NCI-H69 (cell line): ENCODE data around the gene GDF9.
"Not testable (repeated sequence)": the region's sequence is repeated elsewhere in the genome, so short reads cannot be mapped to it uniquely, and the experiment has no call there.

Source experiments
- DNase-seq: peaks from one replicate; lab custom pipeline; 2025; lab: John Stamatoyannopoulos, UW

Gene GDF9

DNA sequence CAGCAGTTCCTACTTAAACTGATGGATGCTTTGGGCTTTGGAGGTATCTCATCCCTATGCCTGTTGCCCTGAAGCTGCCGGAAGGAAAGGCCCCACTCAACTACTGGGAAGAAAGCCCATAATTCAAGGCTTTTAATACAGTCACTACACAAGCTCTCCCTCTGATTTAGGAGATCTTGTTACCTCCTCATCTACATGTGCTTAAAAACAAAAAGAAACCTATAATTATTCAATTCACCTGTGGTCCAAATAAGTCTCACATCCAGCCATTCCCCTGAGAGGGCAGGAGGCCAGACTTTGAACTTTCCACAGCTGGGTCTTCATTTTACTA lies 6.5 kb upstream of the GDF9 start:
- peak; percentile 78 for DNase-seq

DNA sequence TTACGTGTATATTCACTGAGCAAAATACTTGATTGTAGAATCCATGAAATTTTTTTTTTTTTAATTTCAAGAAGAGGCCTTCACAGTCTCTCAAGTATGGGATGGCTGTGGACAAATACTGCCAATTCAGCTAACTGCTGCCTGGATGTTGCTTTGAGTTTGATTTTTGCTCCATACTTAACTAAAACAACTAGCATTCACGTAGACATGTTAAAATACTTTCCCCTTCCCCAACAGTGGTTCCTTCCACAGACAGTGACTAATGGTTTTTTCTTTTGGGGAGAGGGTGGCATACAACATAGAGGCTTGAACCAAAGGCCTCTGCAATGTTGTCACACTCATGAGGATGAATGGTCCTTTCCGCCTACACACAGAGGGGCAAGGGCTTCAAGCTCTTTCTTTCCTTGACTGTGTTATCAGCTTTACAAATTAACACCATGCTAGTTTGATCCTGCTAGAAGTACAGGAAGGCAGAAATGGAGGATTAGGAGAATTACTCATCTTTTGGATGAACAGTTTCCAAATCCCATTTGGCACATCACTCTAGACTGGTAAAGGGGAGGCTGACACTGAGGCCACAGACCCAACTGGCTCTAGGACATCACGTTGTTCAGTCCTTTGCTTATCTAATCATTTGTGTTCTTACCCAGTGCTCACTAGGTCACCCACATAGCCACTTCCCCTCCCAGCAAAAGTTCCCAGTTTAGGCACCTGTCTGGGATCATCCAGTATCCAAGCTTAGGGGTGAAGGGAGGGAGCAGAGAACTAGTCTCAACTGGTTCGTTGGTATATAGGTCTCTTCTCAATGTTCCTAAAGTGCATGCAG lies 5.4 kb upstream of the GDF9 start:
- no peak for DNase-seq

DNA sequence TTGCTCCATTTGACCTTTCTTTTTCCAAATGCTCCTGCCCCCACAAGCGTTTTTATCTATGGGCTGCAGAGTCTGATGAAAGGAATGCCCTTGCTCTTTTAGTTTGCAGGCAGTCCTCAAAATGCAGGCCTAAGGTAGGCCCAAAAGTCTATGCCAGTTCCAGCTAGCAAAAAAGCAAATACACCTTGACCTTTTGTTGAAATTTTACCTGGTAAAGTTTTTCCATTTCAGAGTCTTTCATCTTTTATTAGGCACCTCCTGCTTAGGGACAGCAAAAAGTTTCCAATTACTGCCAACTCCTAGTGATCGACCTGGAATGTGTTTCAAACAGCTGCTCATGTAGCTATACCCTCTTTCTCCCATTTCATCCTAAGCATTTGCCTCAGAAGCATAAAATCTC lies 4.5 kb upstream of the GDF9 start:
- no peak for DNase-seq

DNA sequence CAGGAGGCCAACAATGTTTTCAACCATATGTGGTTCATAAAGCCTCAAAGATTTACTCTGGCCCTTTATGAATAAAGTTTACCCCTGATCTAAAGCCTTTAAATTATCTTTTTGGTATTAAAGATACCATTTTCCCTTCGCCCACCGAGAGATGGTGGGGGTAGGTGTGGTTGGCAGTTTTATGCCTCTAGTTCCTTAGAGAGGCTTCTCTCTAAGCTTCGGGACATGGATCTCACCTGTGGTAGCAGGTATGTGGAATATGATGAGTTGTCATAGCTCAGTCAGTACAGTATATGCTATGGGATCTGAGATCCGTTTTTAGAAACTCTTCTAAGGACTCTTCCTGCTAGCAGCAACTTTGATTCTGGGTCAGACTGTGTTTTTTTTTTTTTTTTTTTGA lies 2.5 kb upstream of the GDF9 start:
- DNase-seq = no peak

DNA sequence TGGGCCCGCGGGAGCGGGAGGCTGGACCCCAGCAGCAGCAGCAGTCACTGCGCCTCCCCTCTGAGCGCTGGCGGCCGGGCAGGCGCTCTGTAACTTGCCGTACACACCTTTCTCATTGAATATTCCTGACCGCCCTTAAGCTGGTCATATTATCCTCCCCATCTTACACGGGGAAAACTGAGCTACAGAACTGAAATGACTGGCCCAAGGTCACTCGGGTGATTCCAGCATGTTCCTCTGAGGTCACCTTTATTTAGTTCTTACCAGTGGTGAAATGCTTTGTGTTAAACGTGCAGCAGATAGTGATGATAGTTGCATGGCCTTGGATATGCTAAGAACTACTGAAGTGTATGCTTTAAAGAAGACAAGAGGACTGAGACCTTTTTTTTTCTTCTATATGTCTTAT lies 780 bp upstream of the GDF9 start:
- no peak for DNase-seq

DNA sequence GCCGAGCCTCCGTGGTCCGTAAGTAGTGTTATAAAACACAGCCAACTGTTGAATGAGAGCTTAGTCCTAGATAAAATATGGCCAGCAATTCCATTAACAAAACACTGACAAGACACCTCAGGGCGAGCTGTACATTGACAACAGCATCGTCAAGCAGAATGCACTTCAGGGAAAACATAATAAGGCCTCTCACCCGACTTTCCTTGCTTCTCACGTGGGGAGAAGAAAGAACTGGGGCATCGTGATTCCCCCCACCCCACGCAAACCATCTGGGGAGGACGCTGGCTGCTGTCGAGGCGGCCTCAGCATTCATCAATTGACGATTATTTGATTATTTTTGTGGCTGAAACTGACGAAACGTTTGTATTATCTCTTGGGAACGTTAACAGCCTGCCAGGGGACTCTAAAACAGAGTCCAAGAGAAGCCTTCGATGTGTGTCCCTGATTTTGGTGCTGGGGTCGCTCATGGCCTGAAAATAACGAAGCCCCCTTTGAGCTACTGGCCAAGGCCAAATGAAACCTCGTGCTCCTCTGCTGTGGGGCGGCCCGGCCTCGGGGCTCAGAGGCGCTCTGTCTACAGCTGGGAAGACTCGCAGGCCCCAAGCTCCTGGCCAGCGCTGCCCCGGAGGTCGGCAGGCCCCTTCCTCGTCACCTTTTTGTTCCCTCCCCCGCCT lies 464 bp downstream of the GDF9 start:
- DNase-seq = peak; percentile 32

DNA sequence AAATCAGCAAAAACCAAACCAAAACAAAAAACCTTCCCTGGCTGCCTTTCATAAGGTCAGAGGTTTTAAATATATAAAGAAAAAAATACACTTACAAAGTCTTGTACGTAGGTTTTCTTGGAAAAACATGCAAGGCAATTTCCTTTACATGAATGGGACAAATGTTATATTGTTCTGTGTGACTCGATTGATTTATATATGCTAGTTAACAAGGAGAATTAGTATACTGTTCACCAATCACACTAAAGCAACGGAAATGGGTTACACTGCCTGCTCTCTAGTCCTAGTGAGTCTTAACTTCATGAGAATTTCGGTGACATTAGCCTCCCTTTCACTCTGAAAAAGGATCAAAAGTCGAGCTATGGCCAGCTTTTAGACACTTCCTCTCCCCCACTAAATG lies 5.5 kb downstream of the GDF9 start:
- no peak for DNase-seq

DNA sequence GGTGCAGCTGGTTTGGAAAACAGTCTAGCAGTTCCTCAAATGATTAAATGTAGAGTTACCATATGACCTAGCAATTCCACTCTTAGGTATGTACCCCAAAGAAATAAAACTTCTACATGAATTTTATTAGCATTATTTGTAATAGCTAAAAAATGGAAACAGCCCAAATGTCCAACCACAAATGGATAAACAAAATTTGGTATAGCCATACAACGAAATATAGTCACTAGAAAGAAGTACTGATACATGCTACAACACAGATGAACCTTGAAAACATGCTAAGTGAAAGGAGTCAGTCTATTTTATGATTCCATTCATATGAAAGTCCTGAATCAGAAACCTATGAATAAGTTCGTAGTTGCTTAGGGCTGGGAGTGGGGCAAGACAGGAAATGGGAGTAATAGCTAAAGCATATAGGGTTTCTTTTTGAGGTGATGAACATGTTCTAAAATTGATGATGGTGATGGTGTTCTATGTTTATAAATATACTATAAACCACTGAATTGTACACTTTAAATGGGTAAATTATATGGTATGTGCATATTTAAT lies 6.3 kb downstream of the GDF9 start:
- no peak for DNase-seq

DNA sequence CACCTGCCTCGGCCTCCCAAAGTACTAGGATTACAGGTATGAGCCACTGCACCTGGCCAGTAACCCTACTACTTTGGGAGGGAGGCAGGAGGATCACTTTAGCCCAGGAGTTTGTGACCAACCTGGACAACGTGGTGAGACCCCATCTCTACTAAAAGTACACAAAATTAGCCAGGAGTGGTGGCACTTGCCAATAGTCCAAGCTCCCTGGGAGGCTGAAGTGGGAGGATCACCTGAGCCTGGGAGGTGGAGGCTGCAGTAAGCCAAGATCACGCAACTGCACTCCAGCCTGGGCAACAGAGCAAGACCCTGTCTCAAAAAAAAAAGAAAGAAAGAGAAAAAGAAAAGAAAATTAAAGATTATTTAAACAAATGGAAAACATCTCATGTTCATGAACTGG lies 10.3 kb downstream of the GDF9 start:
- no peak for DNase-seq

DNA sequence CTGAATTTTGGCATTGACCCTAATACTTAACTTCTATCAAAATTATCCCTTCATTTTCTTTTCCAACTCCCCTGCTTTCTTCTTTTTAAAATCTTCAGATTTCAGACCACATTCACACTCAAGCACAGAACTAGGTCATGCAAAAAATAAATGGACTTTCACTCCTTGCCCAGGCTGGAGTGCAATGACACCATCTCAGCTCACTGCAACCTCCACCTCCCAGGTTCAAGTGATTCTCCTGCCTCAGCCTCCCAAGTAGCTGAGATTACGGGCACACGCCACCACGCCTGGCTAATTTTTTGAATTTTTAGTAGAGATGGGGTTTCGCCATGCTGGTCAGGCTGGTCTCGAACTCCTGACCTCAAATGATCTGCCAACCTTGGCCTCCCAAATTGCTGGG lies 11.3 kb downstream of the GDF9 start:
- DNase-seq = not testable (repeated sequence)

DNA sequence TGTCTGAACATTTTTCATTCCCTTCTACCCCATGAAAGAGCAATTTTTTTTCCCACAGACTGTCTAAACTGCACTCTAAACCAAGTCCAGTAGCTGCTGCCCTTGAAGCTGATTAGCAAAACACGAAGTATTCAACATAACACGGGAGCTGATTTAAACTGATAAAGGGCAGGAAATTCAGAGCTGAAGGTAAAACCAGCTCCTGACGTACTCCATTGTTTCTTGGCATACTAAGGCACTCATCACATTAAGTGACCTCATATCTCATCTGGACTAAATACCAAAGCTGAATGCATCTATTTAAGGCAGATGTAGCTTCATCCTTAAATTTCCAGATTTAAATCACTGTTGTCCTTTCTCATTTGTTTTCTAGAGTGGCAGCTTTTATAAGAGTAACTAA lies 12.0 kb downstream of the GDF9 start:
- peak; percentile 9 for DNase-seq

DNA sequence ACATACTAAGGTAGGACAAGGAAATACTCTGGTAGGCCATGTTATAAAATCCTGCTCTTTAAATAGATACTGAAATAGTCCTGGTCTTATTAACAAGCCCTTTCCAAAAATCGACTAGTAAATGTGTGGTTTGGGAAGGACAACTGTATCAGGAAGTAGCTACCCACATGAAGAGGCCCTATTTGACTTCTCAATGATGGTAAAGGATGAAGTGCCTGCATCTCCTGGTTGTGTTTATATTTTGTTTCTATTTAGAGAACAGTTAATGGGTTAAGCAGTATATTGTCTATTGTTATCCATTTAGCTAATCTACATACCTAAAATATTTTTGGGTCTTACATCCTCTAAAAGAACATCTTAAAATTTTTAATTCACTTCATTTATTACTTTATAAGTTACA lies 12.5 kb downstream of the GDF9 start:
- no peak for DNase-seq

DNA sequence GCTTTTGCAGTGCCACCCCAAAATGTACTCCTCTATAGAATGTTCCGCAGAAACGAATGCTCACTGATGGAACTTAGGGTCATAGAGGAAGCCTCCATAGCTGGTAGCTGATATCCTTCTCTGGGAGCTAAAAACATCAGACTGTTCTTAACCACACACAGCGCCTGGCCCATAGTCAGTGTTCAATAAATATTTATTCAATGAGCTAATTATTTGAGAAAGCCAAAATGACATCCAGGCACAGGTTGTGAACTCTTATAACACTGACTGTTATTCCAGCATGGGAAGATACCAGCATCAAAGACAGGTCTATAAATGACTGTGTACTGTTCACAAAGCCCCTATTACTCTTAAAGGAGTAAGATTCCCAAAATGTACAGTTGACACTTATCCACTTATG lies 12.9 kb downstream of the GDF9 start:
- no peak for DNase-seq

DNA sequence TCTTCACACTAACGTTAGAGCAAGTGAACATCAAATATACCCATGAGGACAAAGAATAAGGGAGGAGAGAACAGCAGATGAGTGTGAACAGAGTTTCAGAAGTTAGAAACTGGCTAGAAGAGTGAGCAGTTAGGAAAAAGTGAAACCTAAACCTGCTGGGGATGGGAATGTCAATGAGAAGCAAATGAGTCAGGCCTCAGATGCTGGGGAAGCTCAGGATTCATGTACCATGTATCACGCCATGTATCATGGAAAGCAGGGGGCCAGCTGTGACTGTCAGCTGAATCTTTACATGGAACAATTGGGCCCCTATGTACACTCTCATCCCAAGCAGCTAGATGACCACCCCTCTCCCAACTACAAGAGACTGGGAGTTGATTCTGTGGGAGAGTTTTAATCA lies 16.2 kb downstream of the GDF9 start:
- DNase-seq = no peak

DNA sequence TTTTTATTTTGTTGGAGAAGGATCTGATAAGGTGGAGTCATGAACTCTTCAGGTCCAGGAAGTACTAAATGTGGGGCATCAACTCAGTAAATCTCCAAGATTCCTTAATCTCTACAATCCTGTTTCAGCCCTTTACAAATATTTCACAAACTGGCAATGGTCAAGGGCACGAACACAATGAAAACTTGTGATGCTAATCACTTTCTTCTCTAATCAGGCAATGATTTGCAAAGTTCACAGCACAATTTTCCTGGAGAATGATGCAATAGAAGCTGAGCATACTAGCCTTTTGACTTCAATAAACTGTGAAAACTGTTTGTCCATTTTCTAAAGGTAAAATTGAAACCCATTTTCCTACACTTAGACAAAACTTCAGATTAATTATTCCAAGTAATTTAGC lies 16.9 kb downstream of the GDF9 start:
- no peak for DNase-seq

DNA sequence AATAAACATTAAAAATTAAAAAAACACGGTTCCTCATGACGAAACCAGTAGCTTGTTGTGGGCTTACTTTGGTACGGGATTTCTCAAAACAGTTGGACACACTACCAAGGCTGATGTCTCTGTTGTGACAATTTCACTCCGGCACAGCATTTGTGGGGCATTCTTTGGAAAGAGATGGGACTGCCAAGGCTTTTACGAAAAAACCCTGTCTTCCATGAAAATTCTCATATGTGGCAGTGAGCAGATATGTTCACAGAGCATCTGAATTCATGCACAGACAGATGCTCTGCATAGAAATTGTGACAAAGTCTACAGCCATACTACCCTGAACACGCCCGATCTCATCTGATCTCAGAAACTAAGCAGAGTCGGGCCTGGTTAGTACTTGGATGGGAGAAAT lies 18.0 kb downstream of the GDF9 start:
- DNase-seq = no peak

DNA sequence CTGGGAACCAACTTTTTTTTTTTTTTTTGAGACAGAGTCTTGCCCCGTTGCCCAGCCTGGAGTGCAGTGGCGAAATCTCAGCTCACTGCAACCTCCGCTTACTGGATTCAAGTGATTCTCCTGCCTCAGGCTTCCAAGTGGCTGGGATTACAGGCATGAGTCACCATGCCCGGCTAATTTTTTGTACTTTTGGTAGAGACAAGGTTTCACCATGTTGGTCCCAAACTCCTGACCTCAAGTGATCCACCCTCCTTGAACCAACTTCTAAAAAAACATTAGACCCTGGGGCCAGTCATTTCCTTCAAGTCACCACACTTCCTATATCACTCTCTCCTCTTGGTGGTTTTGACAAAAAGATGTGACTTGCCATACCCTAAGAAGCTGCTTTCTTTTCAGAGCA lies 25.0 kb downstream of the GDF9 start:
- no peak for DNase-seq

DNA sequence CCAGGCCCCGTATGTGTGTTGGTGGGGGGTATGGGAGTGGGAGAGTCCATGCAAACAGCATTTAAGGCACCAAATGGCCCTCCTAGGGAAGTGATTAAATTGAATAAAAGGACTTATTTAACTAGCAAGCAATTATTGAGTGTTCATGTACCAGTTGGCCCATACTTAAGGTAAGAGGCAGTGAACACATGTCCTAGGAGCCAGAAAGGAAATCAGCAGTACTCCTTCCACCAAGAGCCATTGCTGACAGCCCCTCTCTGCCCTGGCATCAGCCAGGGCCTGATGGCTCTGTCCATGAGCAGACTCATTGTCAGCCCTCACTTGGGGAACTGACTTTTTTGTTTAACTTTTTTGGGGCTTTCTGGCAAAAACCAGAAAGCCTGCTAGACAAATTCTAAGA lies 25.4 kb downstream of the GDF9 start:
- DNase-seq = peak; percentile 97

DNA sequence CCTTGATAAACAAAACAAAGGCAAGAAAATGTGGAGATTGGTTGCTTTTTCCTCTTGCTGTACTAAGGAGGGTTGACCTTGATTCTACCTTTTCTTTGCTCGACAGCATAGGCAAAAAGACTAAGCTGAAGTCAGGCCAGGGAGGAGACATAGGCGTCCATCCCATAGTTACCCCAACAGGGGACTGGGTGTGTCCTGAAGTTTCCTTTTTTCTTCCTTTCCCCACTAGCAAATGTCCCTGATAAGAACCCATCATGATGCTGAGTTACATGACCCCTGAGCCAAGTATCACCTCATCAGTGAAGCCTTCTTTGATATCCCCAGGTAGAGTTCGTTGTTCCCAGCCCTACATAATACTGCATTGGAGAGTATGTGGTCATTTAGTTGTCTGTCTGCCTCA lies 26.0 kb downstream of the GDF9 start:
- DNase-seq = no peak

DNA sequence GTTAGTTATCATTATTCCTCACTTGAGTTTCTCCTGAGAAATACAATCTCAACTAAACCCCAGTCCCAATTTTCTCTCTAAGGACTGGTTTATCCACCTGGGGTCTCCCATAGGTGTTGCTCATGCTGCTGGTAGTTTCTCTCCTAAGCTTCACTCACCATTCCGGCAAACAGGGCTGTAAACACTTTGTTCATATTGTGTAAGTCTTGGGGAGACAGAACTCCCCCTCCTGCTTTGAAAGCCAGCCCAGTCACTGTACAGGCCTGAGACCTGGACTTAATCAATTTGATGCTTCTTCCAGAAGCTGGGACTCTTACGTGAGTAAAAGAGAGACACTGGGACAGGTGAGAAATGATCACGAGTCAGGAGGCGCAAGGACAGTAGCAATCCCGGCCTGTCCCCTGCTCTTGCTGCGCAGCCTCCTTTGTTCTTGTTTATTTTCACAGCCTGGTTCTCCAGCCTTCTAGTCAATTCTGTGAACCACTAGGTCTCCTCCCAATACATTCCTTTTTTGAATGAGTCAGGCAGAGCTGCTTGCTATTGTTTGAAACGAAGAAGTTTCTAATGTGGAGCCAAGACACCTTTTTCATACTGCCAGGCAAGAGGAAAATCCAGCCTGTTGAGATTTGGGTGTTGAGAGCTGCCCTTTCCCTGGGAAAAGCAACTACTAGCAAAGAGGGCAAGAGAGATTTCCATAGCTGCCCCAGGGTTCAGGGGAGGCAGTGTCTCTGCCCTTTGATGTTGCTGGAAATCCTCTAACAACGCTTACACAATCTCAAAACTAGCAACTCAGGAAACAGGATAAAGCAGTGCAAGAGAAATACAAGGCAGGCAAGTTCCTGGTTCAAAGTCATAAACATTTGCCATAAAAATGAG lies 26.6 kb downstream of the GDF9 start:
- no peak for DNase-seq

DNA sequence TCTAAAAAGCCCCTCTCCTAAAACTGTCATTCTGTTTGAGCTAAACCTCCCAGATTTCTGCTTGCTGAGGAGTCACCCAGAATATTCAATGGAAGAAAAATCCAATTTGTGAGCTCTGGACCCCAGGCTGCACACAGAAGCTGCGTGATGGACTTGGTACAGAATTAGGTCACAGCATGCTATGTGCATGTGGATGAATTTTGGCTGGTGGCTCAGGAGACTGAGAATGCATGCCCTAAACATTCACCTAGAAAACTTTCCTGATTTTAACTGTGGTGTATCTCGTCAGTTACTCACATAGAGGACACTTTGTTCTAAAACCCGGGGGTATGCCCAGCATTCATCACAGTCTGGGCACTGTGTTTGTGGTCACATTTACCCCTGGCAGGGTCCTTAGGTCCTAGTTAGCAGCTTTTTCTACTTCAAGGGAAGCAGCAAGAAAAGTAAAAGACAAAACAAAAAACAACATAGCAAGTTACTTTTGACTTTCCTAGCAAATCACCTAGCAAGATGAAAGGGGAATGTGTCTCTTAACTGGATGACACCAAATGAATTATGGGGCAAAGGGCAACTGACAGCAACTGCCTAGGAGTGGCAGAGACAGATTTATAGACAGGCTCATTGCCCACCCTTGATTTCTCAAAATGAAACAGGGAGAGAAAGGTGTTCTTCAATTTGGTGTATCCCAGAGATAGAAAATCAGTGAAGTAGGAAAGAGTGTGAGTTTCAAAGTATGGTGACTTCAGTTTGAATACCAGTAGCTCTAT lies 27.6 kb downstream of the GDF9 start:
- DNase-seq = no peak

DNA sequence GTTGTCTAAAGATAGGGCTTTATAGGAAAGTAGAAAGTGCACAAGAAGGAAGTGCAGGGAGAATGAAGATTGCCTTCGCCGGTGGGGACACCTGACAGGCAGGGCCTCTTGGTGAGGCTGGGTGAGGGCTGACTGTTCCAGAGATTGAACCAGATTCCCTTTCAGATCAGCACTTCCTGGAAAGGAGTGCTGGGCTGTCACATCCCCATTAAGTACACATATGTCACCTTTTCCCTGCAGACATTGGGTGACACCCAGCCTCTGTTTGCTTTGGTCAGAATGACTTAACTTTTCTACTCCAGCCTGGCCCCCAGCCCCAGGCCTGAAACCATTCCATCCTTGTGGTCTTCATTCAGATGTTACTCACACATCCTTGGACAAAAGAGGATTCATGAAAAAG lies 28.4 kb downstream of the GDF9 start:
- peak; percentile 58 for DNase-seq
